ENCODE data around the gene CCDC171.

CCDC171 gene

GRCh38 chr9:15521254-15521653 lies 31.6 kb upstream of the CCDC171 start:
- Histone ChIP-seq H3K27me3 (ENCODE audit: insufficient read depth, poor library complexity, severe bottlenecking) (no peaks in the 10 kb centered on the region), H3K27ac (replicated peaks) (no peak overlapping the region), H3K4me3 (replicated peaks; ENCODE audit: insufficient read depth, low read length) (no peak overlapping the region)
- no peak for DNase-seq (ENCODE audit: low read depth in 1 of 2, low spot score in 1 of 2)
- TF ChIP-seq CTCF (IDR thresholded peaks at IDR 0.05; ENCODE audit: insufficient read depth, low read length): no peak
- no peak for TF ChIP-seq POLR2AphosphoS5 (IDR thresholded peaks at IDR 0.05; ENCODE audit: low read depth)
- no peak for TF ChIP-seq REST (IDR thresholded peaks at IDR 0.05; ENCODE audit: insufficient replicate concordance, low read depth)
- TF ChIP-seq SPI1 (IDR thresholded peaks at IDR 0.05; ENCODE audit: borderline replicate concordance, low read depth): no peak
- no peak for TF ChIP-seq GABPA (IDR thresholded peaks at IDR 0.05; ENCODE audit: low read depth)

GRCh38 chr9:15522130-15522755 lies 30.6 kb upstream of the CCDC171 start:
- H3K27ac ChIP-seq (replicated peaks): no peak overlapping the region
- H3K27me3 ChIP-seq (ENCODE audit: insufficient read depth, poor library complexity, severe bottlenecking): no peaks in the 10 kb centered on the region
- DNase-seq (ENCODE audit: low read depth in 1 of 2, low spot score in 1 of 2): no peak
- no peak for TF ChIP-seq SPI1 (IDR thresholded peaks at IDR 0.05; ENCODE audit: borderline replicate concordance, low read depth)
- no peak for TF ChIP-seq CTCF (IDR thresholded peaks at IDR 0.05; ENCODE audit: insufficient read depth, low read length)
- no peak for TF ChIP-seq GABPA (IDR thresholded peaks at IDR 0.05; ENCODE audit: low read depth)
- no peak for TF ChIP-seq REST (IDR thresholded peaks at IDR 0.05; ENCODE audit: insufficient replicate concordance, low read depth)
- no peak for TF ChIP-seq POLR2AphosphoS5 (IDR thresholded peaks at IDR 0.05; ENCODE audit: low read depth)
- H3K4me3 ChIP-seq (replicated peaks; ENCODE audit: insufficient read depth, low read length): no peak overlapping the region

GRCh38 chr9:15524845-15525455 lies 27.9 kb upstream of the CCDC171 start:
- DNase-seq (ENCODE audit: low read depth in 1 of 2, low spot score in 1 of 2): no peak
- H3K4me3 ChIP-seq (replicated peaks; ENCODE audit: insufficient read depth, low read length): no peak overlapping the region
- H3K27me3 ChIP-seq (ENCODE audit: insufficient read depth, poor library complexity, severe bottlenecking): no peaks in the 10 kb centered on the region
- TF ChIP-seq POLR2AphosphoS5 (IDR thresholded peaks at IDR 0.05; ENCODE audit: low read depth) (no peak), GABPA (IDR thresholded peaks at IDR 0.05; ENCODE audit: low read depth) (no peak), CTCF (IDR thresholded peaks at IDR 0.05; ENCODE audit: insufficient read depth, low read length) (no peak), SPI1 (IDR thresholded peaks at IDR 0.05; ENCODE audit: borderline replicate concordance, low read depth) (no peak), REST (IDR thresholded peaks at IDR 0.05; ENCODE audit: insufficient replicate concordance, low read depth) (no peak)
- no peak overlapping the region for H3K27ac ChIP-seq (replicated peaks)

Measured in HL-60 (cell line).